ENCODE measurements around the gene LSM7.

Gene LSM7

DNA sequence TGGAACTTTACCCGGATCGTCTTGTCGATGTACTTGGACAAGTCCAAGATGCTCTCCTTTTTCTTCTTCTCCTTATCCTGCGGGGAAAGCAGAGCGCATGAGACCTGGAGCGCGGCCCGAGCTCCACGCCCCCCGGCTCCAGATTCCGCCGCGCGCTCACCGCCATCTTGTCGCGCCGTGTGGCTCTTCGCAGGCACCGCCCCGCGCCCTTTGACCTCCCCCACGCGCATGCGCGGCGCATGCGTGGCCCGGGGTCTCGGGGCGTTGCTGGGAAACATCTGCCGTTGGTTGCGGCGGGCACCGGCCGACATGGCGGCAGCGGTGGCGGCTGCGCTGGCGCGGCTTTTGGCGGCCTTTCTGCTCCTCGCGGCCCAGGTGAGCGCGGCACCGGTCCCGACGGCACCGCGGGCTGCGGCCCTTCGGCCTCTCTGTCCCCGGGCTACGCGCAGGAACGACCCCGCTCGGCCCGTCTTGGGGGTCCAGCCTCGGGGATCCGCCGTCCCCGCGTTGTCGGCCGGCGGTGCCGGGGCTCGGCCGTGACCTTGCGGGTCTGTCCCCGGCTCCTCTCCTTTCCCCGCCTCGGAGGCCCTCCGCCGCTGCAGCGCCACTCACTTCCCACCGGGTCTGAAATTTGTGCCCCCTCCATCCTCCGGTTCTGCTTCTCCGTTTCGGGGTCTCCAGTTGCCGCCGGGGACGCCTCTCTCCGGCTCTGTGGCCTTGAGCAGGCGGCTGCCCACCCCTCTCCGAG, at the start of gene LSM7, which contains the start of gene SPPL2B:
TSS of gene LSM7 (minus strand) at position 186 of the 748 bp plus-strand sequence. CDS start at position 166, 20 bp downstream.
TSS of gene SPPL2B (plus strand) at position 284 of the 748 bp plus-strand sequence. CDS start at position 310, 26 bp downstream.
- Histone ChIP-seq H3K4me3 (ENCODE audit: low read depth in 1 of 2, low read length in 2 of 2) (peak within 1 kb of the TSS; percentile 82 to 93), H3K9ac (ENCODE audit: low read length) (peak within 1 kb of the TSS; percentile 65), H3K4me1 (ENCODE audit: insufficient read depth, low read length) (peaks cover 40% of the 10 kb centered on the region), H3K9me3 (ENCODE audit: low read length) (no peaks in the 10 kb centered on the region), H3K27ac (ENCODE audit: low read depth, low read length) (peak within 1 kb of the TSS; percentile 85), H3K27me3 (ENCODE audit: control insufficient read depth in 1 of 2, insufficient read depth in 2 of 2, low read length in 2 of 2) (no peaks in the 10 kb centered on the region), H3K36me3 (ENCODE audit: insufficient read depth, low read length) (no peaks in the 10 kb centered on the region)

- peaks cover 6% of the 10 kb centered on the region for H3K9me3 ChIP-seq (ENCODE audit: low read length)
- H3K27ac ChIP-seq (ENCODE audit: low read depth, low read length) = no peak overlapping the region
- H3K36me3 ChIP-seq (ENCODE audit: insufficient read depth, low read length) = no peaks in the 10 kb centered on the region
- no peak overlapping the region for H3K9ac ChIP-seq (ENCODE audit: low read length)
- H3K4me3 ChIP-seq (ENCODE audit: low read depth in 1 of 2, low read length in 2 of 2) = no peak overlapping the region
- no peaks in the 10 kb centered on the region for H3K4me1 ChIP-seq (ENCODE audit: insufficient read depth, low read length)
- no peaks in the 10 kb centered on the region for H3K27me3 ChIP-seq (ENCODE audit: control insufficient read depth in 1 of 2, insufficient read depth in 2 of 2, low read length in 2 of 2)
These were observed 48.6 kb upstream of the LSM7 start for GRCh38 chr19:2376784-2377519.

- peaks cover 1% of the 10 kb centered on the region for H3K9me3 ChIP-seq (ENCODE audit: low read length)
- H3K27me3 ChIP-seq (ENCODE audit: control insufficient read depth in 1 of 2, insufficient read depth in 2 of 2, low read length in 2 of 2) = no peaks in the 10 kb centered on the region
- no peak overlapping the region for H3K9ac ChIP-seq (ENCODE audit: low read length)
- H3K4me1 ChIP-seq (ENCODE audit: insufficient read depth, low read length) = no peaks in the 10 kb centered on the region
- no peaks in the 10 kb centered on the region for H3K36me3 ChIP-seq (ENCODE audit: insufficient read depth, low read length)
- H3K4me3 ChIP-seq (ENCODE audit: low read depth in 1 of 2, low read length in 2 of 2) = no peak overlapping the region
- H3K27ac ChIP-seq (ENCODE audit: low read depth, low read length) = no peak overlapping the region
These were observed 47.2 kb upstream of the LSM7 start for GRCh38 chr19:2375353-2376121.

DNA sequence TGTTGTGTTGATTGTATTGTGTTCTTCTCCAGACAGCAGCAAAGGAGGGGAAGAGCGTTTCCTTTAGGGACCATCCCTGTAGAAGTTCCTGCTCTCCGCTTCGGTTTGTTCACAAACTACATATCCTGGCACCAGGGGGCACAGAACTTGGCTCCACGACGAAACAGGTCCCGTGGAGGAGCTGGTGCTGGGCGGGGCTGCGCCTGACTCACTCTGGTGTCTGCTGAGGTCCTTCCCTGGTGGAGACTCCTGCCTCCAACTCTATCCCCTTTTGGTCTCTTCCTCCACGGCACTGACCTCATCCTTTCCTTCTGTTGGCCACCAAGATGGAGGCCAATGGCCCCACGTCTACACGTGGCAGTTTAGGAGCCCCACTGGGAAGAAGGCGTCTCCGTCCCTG, 46.4 kb upstream of the LSM7 start:
- H3K4me3 ChIP-seq (ENCODE audit: low read depth in 1 of 2, low read length in 2 of 2) = no peak overlapping the region
- H3K27ac ChIP-seq (ENCODE audit: low read depth, low read length) = no peak overlapping the region
- no peak overlapping the region for H3K9ac ChIP-seq (ENCODE audit: low read length)
- H3K36me3 ChIP-seq (ENCODE audit: insufficient read depth, low read length) = no peaks in the 10 kb centered on the region
- H3K9me3 ChIP-seq (ENCODE audit: low read length) = no peaks in the 10 kb centered on the region
- H3K4me1 ChIP-seq (ENCODE audit: insufficient read depth, low read length) = no peaks in the 10 kb centered on the region
- H3K27me3 ChIP-seq (ENCODE audit: control insufficient read depth in 1 of 2, insufficient read depth in 2 of 2, low read length in 2 of 2) = no peaks in the 10 kb centered on the region

DNA sequence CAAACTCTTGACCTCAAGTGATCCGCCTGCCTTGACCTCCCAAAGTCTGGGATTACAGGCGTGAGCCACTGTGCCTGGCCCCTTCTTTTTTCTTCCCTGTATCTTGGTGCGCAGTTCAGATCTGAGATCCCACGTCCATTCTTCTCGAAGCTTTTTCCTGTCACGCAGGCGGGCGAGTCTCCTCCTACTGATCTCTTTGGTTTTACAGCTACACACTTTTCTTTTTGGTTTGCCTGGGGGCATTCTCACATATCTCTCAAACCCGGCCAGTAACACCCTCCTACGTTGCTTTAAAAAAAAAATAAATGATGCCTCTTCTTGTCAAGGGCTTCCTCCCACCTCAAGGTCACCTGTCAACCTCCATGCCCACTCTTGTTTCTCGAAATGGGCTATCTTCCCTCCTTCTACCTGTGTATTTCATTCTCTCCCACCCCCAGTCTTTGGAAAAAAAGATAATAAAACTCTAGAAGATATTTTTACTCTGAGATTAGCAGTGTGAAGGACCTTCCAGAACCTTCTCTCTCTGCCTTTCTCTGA, 43.8 kb upstream of the LSM7 start:
- no peaks in the 10 kb centered on the region for H3K9me3 ChIP-seq (ENCODE audit: low read length)
- no peaks in the 10 kb centered on the region for H3K36me3 ChIP-seq (ENCODE audit: insufficient read depth, low read length)
- H3K4me1 ChIP-seq (ENCODE audit: insufficient read depth, low read length) = no peaks in the 10 kb centered on the region
- H3K27me3 ChIP-seq (ENCODE audit: control insufficient read depth in 1 of 2, insufficient read depth in 2 of 2, low read length in 2 of 2) = no peaks in the 10 kb centered on the region
- no peak overlapping the region for H3K4me3 ChIP-seq (ENCODE audit: low read depth in 1 of 2, low read length in 2 of 2)
- no peak overlapping the region for H3K9ac ChIP-seq (ENCODE audit: low read length)
- no peak overlapping the region for H3K27ac ChIP-seq (ENCODE audit: low read depth, low read length)

- no peaks in the 10 kb centered on the region for H3K36me3 ChIP-seq (ENCODE audit: insufficient read depth, low read length)
- H3K9ac ChIP-seq (ENCODE audit: low read length) = no peak overlapping the region
- H3K4me1 ChIP-seq (ENCODE audit: insufficient read depth, low read length) = no peaks in the 10 kb centered on the region
- no peak overlapping the region for H3K27ac ChIP-seq (ENCODE audit: low read depth, low read length)
- H3K9me3 ChIP-seq (ENCODE audit: low read length) = no peaks in the 10 kb centered on the region
- H3K4me3 ChIP-seq (ENCODE audit: low read depth in 1 of 2, low read length in 2 of 2) = no peak overlapping the region
- H3K27me3 ChIP-seq (ENCODE audit: control insufficient read depth in 1 of 2, insufficient read depth in 2 of 2, low read length in 2 of 2) = no peaks in the 10 kb centered on the region
These were observed 43.3 kb upstream of the LSM7 start for GRCh38 chr19:2371656-2372055.

- Histone ChIP-seq H3K4me3 (ENCODE audit: low read depth in 1 of 2, low read length in 2 of 2) (no peak overlapping the region), H3K27me3 (ENCODE audit: control insufficient read depth in 1 of 2, insufficient read depth in 2 of 2, low read length in 2 of 2) (peaks cover 19 to 29% of the 10 kb centered on the region in 2 donors), H3K9ac (ENCODE audit: low read length) (no peak overlapping the region), H3K4me1 (ENCODE audit: insufficient read depth, low read length) (no peaks in the 10 kb centered on the region), H3K27ac (ENCODE audit: low read depth, low read length) (no peak overlapping the region), H3K9me3 (ENCODE audit: low read length) (no peaks in the 10 kb centered on the region), H3K36me3 (ENCODE audit: insufficient read depth, low read length) (no peaks in the 10 kb centered on the region)
These were observed 37.0 kb upstream of the LSM7 start for GRCh38 chr19:2365201-2365970.

- Histone ChIP-seq H3K9ac (ENCODE audit: low read length) (no peak overlapping the region), H3K9me3 (ENCODE audit: low read length) (no peaks in the 10 kb centered on the region), H3K27ac (ENCODE audit: low read depth, low read length) (no peak overlapping the region), H3K4me3 (ENCODE audit: low read depth in 1 of 2, low read length in 2 of 2) (no peak overlapping the region), H3K36me3 (ENCODE audit: insufficient read depth, low read length) (no peaks in the 10 kb centered on the region), H3K27me3 (ENCODE audit: control insufficient read depth in 1 of 2, insufficient read depth in 2 of 2, low read length in 2 of 2) (peaks cover 19 to 37% of the 10 kb centered on the region in 2 donors), H3K4me1 (ENCODE audit: insufficient read depth, low read length) (no peaks in the 10 kb centered on the region)
These were observed 35.0 kb upstream of the LSM7 start for GRCh38 chr19:2363419-2363818.

GRCh38 chr19:2362970-2363300, 34.5 kb upstream of the LSM7 start:
- no peaks in the 10 kb centered on the region for H3K4me1 ChIP-seq (ENCODE audit: insufficient read depth, low read length)
- H3K9me3 ChIP-seq (ENCODE audit: low read length) = no peaks in the 10 kb centered on the region
- H3K9ac ChIP-seq (ENCODE audit: low read length) = no peak overlapping the region
- H3K27ac ChIP-seq (ENCODE audit: low read depth, low read length) = no peak overlapping the region
- H3K36me3 ChIP-seq (ENCODE audit: insufficient read depth, low read length) = no peaks in the 10 kb centered on the region
- no peak overlapping the region for H3K4me3 ChIP-seq (ENCODE audit: low read depth in 1 of 2, low read length in 2 of 2)
- peaks cover 19 to 37% of the 10 kb centered on the region in 2 donors for H3K27me3 ChIP-seq (ENCODE audit: control insufficient read depth in 1 of 2, insufficient read depth in 2 of 2, low read length in 2 of 2)

DNA sequence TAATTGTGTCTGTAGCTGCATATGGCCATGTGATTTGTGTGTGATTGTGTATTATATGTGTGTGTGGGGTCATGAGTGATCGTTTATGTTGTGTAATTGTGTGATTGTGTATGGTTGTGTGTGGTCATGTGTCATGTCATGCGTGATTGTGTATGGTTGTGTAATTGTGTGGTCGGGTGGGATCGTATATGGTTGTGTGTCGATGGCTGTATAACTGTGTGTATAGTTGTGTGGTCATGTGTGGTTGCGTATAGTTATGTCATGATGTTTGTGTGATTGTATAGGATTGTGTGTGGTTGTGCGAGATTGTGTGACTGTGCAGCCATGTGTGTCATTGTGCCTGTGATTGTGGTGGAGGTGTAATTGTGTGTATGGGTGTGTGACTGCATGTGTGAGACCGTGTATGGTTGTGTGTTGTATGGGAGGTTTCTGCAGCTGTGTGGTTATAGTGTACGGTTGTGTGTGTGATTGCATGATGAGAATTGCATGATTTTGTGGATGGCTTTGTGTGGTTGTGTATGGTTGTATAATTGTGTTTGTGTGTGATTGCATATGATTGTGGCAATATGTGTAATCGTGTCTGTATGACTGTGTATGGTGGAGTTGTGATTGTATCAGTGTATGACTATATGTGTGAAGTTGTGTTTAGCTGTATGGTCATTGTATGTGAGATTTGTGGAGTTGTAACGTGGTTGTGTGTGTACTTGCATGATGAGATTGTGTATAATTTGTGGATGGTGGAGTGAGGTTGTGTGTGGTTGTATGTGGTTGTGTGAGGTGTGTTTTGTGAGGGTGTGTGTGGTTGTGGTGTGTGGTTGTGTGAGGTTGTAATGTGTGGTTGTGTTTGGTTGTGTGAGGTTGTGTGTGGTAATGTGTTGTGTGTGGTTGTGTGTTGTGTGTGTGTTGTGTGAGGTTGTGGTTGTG, 33.9 kb upstream of the LSM7 start:
- Histone ChIP-seq H3K4me1 (ENCODE audit: insufficient read depth, low read length) (no peaks in the 10 kb centered on the region), H3K4me3 (ENCODE audit: low read depth in 1 of 2, low read length in 2 of 2) (no peak overlapping the region), H3K27me3 (ENCODE audit: control insufficient read depth in 1 of 2, insufficient read depth in 2 of 2, low read length in 2 of 2) (peaks cover 19 to 37% of the 10 kb centered on the region in 2 donors), H3K27ac (ENCODE audit: low read depth, low read length) (no peak overlapping the region), H3K36me3 (ENCODE audit: insufficient read depth, low read length) (no peaks in the 10 kb centered on the region), H3K9me3 (ENCODE audit: low read length) (no peaks in the 10 kb centered on the region), H3K9ac (ENCODE audit: low read length) (no peak overlapping the region)
